Prostate gland (tissue), 2 donors: ENCODE results near the gene MKLN1.

ENCODE experiments used
- POLR2A ChIP-seq: fragments of 450-650 bp; IDR thresholded peaks from one replicate; pipeline ENCODE4 v1.6.1; 2016; ENCODE audit warnings: antibody characterized with exemption, mild to moderate bottlenecking
- TF ChIP-seq, protein P1 (sequence below), 4 experiments: fragments of 200-600 bp in 2 of 4; fragments of 450-650 bp in 2 of 4; sonication (generic) in 2 of 4; IDR thresholded peaks; 1 replicate in 3 of 4; 2 replicates in 1 of 4; pipeline ENCODE4 v1.5.1; 2016 to 2019; ENCODE audit warnings: antibody characterized with exemption in 4 of 4, mild to moderate bottlenecking in 2 of 4, moderate library complexity in 2 of 4

DNA sequence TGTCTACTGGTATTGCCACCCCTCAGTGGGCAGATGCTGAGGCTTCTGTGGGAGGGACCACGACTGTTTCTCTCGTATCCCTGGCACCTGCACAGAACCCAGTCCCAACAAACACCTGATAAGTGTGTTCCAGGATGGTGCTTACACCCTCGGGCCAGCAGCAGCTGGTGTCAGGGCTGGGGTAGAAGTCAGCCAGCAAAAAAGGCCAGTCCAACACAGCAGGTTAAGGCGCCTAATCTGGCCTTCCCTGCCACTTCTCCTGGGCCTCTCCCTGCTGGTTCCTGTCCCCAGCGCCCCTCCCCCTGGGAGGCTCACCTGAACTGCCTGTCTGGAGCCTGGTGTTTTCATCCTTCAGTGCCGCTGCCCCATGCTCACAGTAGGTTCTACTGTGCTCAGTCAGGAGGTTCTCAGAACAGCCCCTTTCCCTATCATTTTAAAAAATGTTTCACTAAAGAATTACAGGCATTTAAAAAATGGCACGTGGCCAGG lies 208.7 kb downstream of the MKLN1 start:
- TF ChIP-seq, protein P1, sequence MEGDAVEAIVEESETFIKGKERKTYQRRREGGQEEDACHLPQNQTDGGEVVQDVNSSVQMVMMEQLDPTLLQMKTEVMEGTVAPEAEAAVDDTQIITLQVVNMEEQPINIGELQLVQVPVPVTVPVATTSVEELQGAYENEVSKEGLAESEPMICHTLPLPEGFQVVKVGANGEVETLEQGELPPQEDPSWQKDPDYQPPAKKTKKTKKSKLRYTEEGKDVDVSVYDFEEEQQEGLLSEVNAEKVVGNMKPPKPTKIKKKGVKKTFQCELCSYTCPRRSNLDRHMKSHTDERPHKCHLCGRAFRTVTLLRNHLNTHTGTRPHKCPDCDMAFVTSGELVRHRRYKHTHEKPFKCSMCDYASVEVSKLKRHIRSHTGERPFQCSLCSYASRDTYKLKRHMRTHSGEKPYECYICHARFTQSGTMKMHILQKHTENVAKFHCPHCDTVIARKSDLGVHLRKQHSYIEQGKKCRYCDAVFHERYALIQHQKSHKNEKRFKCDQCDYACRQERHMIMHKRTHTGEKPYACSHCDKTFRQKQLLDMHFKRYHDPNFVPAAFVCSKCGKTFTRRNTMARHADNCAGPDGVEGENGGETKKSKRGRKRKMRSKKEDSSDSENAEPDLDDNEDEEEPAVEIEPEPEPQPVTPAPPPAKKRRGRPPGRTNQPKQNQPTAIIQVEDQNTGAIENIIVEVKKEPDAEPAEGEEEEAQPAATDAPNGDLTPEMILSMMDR (IDR thresholded peaks at IDR 0.05) = no peak
- no peak for TF ChIP-seq POLR2A
